IMR-90 (cell line): ENCODE data around the gene UNC93A.
"Not testable (repeated sequence)": the region's sequence is repeated elsewhere in the genome, so short reads cannot be mapped to it uniquely, and the experiment has no call there.

Experiments
- BHLHE40 ChIP-seq: fragments of 150-350 bp; IDR thresholded peaks from 2 replicates; pipeline ENCODE4 v1.6.1; 2016; ENCODE audit warnings: mild to moderate bottlenecking, low read depth, low read length
- CEBPB ChIP-seq: IDR thresholded peaks from 2 replicates; pipeline ENCODE4 v1.6.1; 2012; ENCODE audit warnings: low read depth, low read length, improper control_type of control experiment
- CHD1 ChIP-seq: IDR thresholded peaks from 2 replicates; pipeline ENCODE4 v1.6.1; 2012; ENCODE audit warnings: low read depth, low read length, improper control_type of control experiment
- CTCF ChIP-seq: conservative IDR thresholded peaks from 2 replicates; pipeline ENCODE4 v1.5.1; 2012; ENCODE audit warnings: mild to moderate bottlenecking, low read depth, low read length, improper control_type of control experiment
- FOS ChIP-seq: fragments of 150-350 bp; IDR thresholded peaks from 2 replicates; pipeline ENCODE4 v1.6.1; 2016; ENCODE audit warnings: low read depth, low read length
- MXI1 ChIP-seq: IDR thresholded peaks from 2 replicates; pipeline ENCODE4 v1.6.1; 2012; ENCODE audit warnings: low read depth, mild to moderate bottlenecking, low read length, moderate library complexity, borderline replicate concordance
- POLR2A ChIP-seq: IDR thresholded peaks from 2 replicates; pipeline ENCODE4 v1.6.1; 2012; ENCODE audit warnings: mild to moderate bottlenecking, low read depth, low read length
- RFX5 ChIP-seq: IDR thresholded peaks from 2 replicates; pipeline ENCODE4 v1.8.0; 2012; ENCODE audit warnings: low read depth, mild to moderate bottlenecking, low read length, moderate library complexity

GRCh38 chr6:167361170-167361569 is 70.1 kb downstream of the UNC93A start:
- TF ChIP-seq POLR2A, CTCF, FOS, CHD1, BHLHE40, RFX5, MXI1, CEBPB: not testable (repeated sequence)
